Measurements from ENCODE around the gene NME5.

DNA sequence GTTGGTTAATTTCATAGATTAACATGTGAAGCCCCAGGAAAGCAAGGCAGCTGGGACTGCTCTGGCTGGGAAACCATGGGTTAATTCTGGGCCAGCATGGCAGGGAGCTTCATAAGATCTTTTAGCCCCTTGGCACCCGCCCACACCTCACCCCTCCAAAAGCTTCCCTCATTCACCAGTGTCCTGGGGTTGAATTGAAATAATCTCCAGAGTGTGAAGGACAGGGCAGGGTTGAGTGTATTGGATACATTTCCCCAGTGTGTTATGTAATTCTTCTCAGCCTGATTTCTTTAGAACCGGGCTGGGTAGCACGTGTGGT, 36.0 kb downstream of the NME5 start:
- TF ChIP-seq CTCF (conservative IDR thresholded peaks at IDR 0.05 in 1 of 2, IDR thresholded peaks at IDR 0.05 in 1 of 2; ENCODE audit: extremely low read depth in 1 of 2, insufficient read depth in 1 of 2, low read depth in 1 of 2, low read length in 2 of 2) (no peak), EZH2 (IDR thresholded peaks at IDR 0.05; ENCODE audit: borderline replicate concordance, low read length) (no peak)
